H1 (cell line): Measurements from ENCODE around the gene RIN3. TPM values are rescaled to one million over a fixed set of nuclear protein-coding genes. Genes with fewer than 3 reads are reported as not detected.

Source experiments
- CTCF ChIA-PET: fragments of 300-600 bp; sonication (Branson Sonifier 250); formaldehyde crosslinking; loops from one replicate; lab custom pipeline; 2021; ENCODE audit not compliant: partially characterized antibody; lab: Charles Lee
- POLR2A ChIA-PET: fragments of 300-600 bp; sonication (Branson Sonifier 250); formaldehyde crosslinking; loops from one replicate; lab custom pipeline; 2021; ENCODE audit warnings: inconsistent platforms; ENCODE audit not compliant: partially characterized antibody; lab: Charles Lee
- DNase-seq, 2 experiments: peaks; one replicate each; pipeline versions ENCODE4 v3.0.0 to v3.0.0-alpha.2; 2010 to 2022; ENCODE audit warnings: low spot score in 2 of 2, low read depth in 1 of 2, mixed read lengths in 1 of 2
- FAIRE-seq: peaks from 2 replicates; lab custom pipeline; 2011; peaks lifted over from hg19 to GRCh38; lab: Jason Lieb, UNC
- H2AFZ ChIP-seq: 2 replicates; pipeline ENCODE4 v1.8.1; 2012; ENCODE audit warnings: low read length, inconsistent platforms
- H2AK5ac ChIP-seq: 2 replicates; pipeline ENCODE4 v1.6.1; 2013; ENCODE audit warnings: low read depth, low read length
- H2BK120ac ChIP-seq: replicated peaks from 2 replicates; pipeline ENCODE3; 2013; ENCODE audit warnings: low read depth, low read length, inconsistent platforms
- H2BK12ac ChIP-seq: 2 replicates; pipeline ENCODE4 v1.6.1; 2013; ENCODE audit warnings: low read depth, low read length
- H2BK15ac ChIP-seq: 2 replicates; pipeline ENCODE4 v1.6.1; 2013; ENCODE audit warnings: low read length
- H2BK20ac ChIP-seq: 2 replicates; pipeline ENCODE4 v1.6.1; 2013; ENCODE audit warnings: low read length
- H2BK5ac ChIP-seq: 2 replicates; pipeline ENCODE4 v1.6.1; 2013; ENCODE audit warnings: low read depth, low read length
- H3K14ac ChIP-seq: 2 replicates; pipeline ENCODE4 v1.6.1; 2013; ENCODE audit warnings: inconsistent platforms; ENCODE audit not compliant: insufficient read length
- H3K18ac ChIP-seq: 2 replicates; pipeline ENCODE4 v1.6.1; 2013; ENCODE audit warnings: low read length; ENCODE audit errors: extremely low read depth
- H3K23ac ChIP-seq: 2 replicates; pipeline ENCODE4 v1.6.1; 2013; ENCODE audit warnings: inconsistent platforms; ENCODE audit not compliant: insufficient read length
- H3K23me2 ChIP-seq: 2 replicates; pipeline ENCODE4 v1.6.1; 2013; ENCODE audit warnings: low read depth, low read length
- H3K27ac ChIP-seq: 2 replicates; pipeline ENCODE4 v1.6.1; 2011; ENCODE audit warnings: low read depth, low read length, inconsistent platforms
- H3K27me3 ChIP-seq, 4 experiments: replicated peaks in 1 of 4; 1 replicate in 1 of 4; 2 replicates in 3 of 4; pipeline versions ENCODE4 v1.6.1 to v1.8.1; 2011 to 2013; ENCODE audit warnings: low read length in 3 of 4, mild to moderate bottlenecking in 3 of 4, inconsistent platforms in 2 of 4, mixed read lengths in 2 of 4, moderate library complexity in 1 of 4; ENCODE audit not compliant: control insufficient read depth in 3 of 4, insufficient read depth in 3 of 4; ENCODE audit errors: extremely low read depth in 1 of 4
- H3K36me3 ChIP-seq, 4 experiments: 2 replicates each; pipeline versions ENCODE4 v1.6.1 to v1.8.1; 2011 to 2013; ENCODE audit warnings: mild to moderate bottlenecking in 4 of 4, low read length in 3 of 4, moderate library complexity in 2 of 4, control low read depth in 1 of 4, inconsistent platforms in 1 of 4; ENCODE audit not compliant: insufficient read depth in 4 of 4, control insufficient read depth in 2 of 4
- H3K4ac ChIP-seq: replicated peaks from 2 replicates; pipeline ENCODE3; 2013; ENCODE audit warnings: low read length, low read depth, mixed read lengths, inconsistent platforms; ENCODE audit not compliant: insufficient read length
- H3K4me1 ChIP-seq, 4 experiments: replicated peaks in 1 of 4; 1 replicate in 1 of 4; 2 replicates in 3 of 4; pipeline versions ENCODE4 v1.6.1 to v1.8.1; 2011 to 2013; ENCODE audit warnings: low read length in 3 of 4, inconsistent platforms in 2 of 4, mixed read lengths in 1 of 4; ENCODE audit not compliant: insufficient read depth in 4 of 4, control insufficient read depth in 3 of 4
- H3K4me2 ChIP-seq, 2 experiments: 2 replicates each; pipeline versions ENCODE4 v1.6.1 to v1.8.1; 2011 to 2013; ENCODE audit warnings: low read depth in 2 of 2, low read length in 2 of 2, control low read depth in 1 of 2, inconsistent platforms in 1 of 2, mild to moderate bottlenecking in 1 of 2; ENCODE audit not compliant: insufficient read depth in 1 of 2
- H3K4me3 ChIP-seq, 4 experiments: fragments of 200-600, 300-600 bp in 1 of 4; sonication (generic), shearing (Covaris generic), sonication (Bioruptor Twin) in 1 of 4; 2 replicates each; pipeline versions ENCODE4 v1.5.1 to v1.8.1; 2011 to 2016; ENCODE audit warnings: low read length in 4 of 4, low read depth in 3 of 4, control low read depth in 2 of 4, inconsistent platforms in 2 of 4, mild to moderate bottlenecking in 2 of 4, mixed read lengths in 1 of 4, moderate library complexity in 1 of 4; ENCODE audit not compliant: insufficient read depth in 2 of 4; ENCODE audit errors: extremely low read depth in 1 of 4
- H3K56ac ChIP-seq: replicated peaks from 2 replicates; pipeline ENCODE3; 2013; ENCODE audit warnings: low read depth, mild to moderate bottlenecking, mixed read lengths, low read length, inconsistent platforms; ENCODE audit not compliant: insufficient read length
- H3K79me1 ChIP-seq: 2 replicates; pipeline ENCODE4 v1.6.1; 2013; ENCODE audit warnings: low read depth, low read length, control low read depth
- H3K79me2 ChIP-seq, 2 experiments: 2 replicates each; pipeline versions ENCODE4 v1.6.1 to v1.8.1; 2012 to 2013; ENCODE audit warnings: low read length in 2 of 2, mild to moderate bottlenecking in 2 of 2, inconsistent platforms in 1 of 2; ENCODE audit not compliant: insufficient read depth in 2 of 2, control insufficient read depth in 1 of 2
- H3K9ac ChIP-seq, 4 experiments: replicated peaks in 1 of 4; 1 replicate in 1 of 4; 2 replicates in 3 of 4; pipeline versions ENCODE4 v1.6.1 to v1.8.1; 2011 to 2013; ENCODE audit warnings: low read depth in 3 of 4, low read length in 3 of 4, control low read depth in 2 of 4, mild to moderate bottlenecking in 2 of 4, moderate library complexity in 2 of 4, inconsistent platforms in 1 of 4; ENCODE audit errors: extremely low read depth in 1 of 4
- H3K9me3 ChIP-seq, 2 experiments: 2 replicates each; pipeline versions ENCODE4 v1.6.1 to v1.8.1; 2012 to 2013; ENCODE audit warnings: mild to moderate bottlenecking in 2 of 2, moderate library complexity in 2 of 2, control low read depth in 1 of 2, inconsistent platforms in 1 of 2, low read depth in 1 of 2, low read length in 1 of 2, mixed read lengths in 1 of 2; ENCODE audit not compliant: insufficient read depth in 2 of 2
- H4K20me1 ChIP-seq, 2 experiments: replicated peaks in 1 of 2; 2 replicates each; pipeline versions ENCODE3 to v1.8.1; 2011 to 2013; ENCODE audit warnings: inconsistent platforms in 2 of 2, low read length in 2 of 2, mild to moderate bottlenecking in 1 of 2; ENCODE audit not compliant: insufficient read depth in 2 of 2, control insufficient read depth in 1 of 2
- H4K5ac ChIP-seq: 2 replicates; pipeline ENCODE4 v1.6.1; 2013; ENCODE audit warnings: low read length, low read depth, mixed read lengths, inconsistent platforms; ENCODE audit not compliant: insufficient read length
- H4K8ac ChIP-seq: 2 replicates; pipeline ENCODE4 v1.8.0; 2013; ENCODE audit warnings: mild to moderate bottlenecking, moderate library complexity, low read length, inconsistent platforms; ENCODE audit not compliant: insufficient read depth; ENCODE audit errors: extremely low read depth
- H4K91ac ChIP-seq: replicated peaks from 2 replicates; pipeline ENCODE3; 2013; ENCODE audit warnings: low read length, mixed read lengths, inconsistent platforms; ENCODE audit not compliant: insufficient read length
- ASH2L ChIP-seq: fragments of 200-600, 300-600 bp; sonication (generic); IDR thresholded peaks from one replicate; pipeline ENCODE4 v1.7.1; 2017; ENCODE audit warnings: low read length
- CHD1 ChIP-seq: IDR thresholded peaks from 2 replicates; pipeline ENCODE4 v1.6.1; 2012; ENCODE audit warnings: low read depth, low read length, improper control_type of control experiment
- EGR1 ChIP-seq: IDR thresholded peaks from 2 replicates; pipeline ENCODE4 v1.6.1; 2011; ENCODE audit warnings: low read depth, low read length, borderline replicate concordance
- JUND ChIP-seq: IDR thresholded peaks from 2 replicates; pipeline ENCODE4 v1.6.1; 2011; ENCODE audit warnings: mild to moderate bottlenecking, improper control_type of control experiment, low read length
- MAFK ChIP-seq: IDR thresholded peaks from 2 replicates; pipeline ENCODE4 v1.6.1; 2012; ENCODE audit warnings: low read depth, mild to moderate bottlenecking, improper control_type of control experiment, low read length
- RNF2 ChIP-seq: fragments of 200-900, 300-1000 bp; sonication (generic); IDR thresholded peaks from 2 replicates; pipeline ENCODE4 v1.7.1; 2016; ENCODE audit warnings: borderline replicate concordance, low read depth, mild to moderate bottlenecking, antibody characterized with exemption, low read length; ENCODE audit not compliant: poor library complexity, severe bottlenecking; ENCODE audit errors: missing control alignments
- SAP30 ChIP-seq: fragments of 300-600 bp; sonication (generic); IDR thresholded peaks from 2 replicates; pipeline ENCODE4 v1.7.1; 2012; ENCODE audit warnings: low read length, moderate library complexity, mild to moderate bottlenecking, inconsistent platforms; ENCODE audit not compliant: insufficient read depth, insufficient replicate concordance
- SIRT6 ChIP-seq: IDR thresholded peaks from one replicate; pipeline ENCODE4 v1.7.1; 2012; ENCODE audit warnings: low read length, inconsistent platforms
- SP4 ChIP-seq: IDR thresholded peaks from 2 replicates; pipeline ENCODE4 v1.6.1; 2012; ENCODE audit warnings: low read length, inconsistent platforms
- TCF12 ChIP-seq: IDR thresholded peaks from 2 replicates; pipeline ENCODE4 v1.6.1; 2011; ENCODE audit warnings: low read depth, mild to moderate bottlenecking, low read length
- WGBS, 2 experiments: shearing (Covaris generic) in 1 of 2; methylation state at CpG; one replicate each; pipeline versions ENCODE4 v1.1.6 to v1.1.7; 2013 to 2015; ENCODE audit warnings: low lambda C conversion rate in 2 of 2, mixed read lengths in 2 of 2, inconsistent platforms in 1 of 2, low coverage in 1 of 2, missing lambda C conversion rate in 1 of 2; ENCODE audit not compliant: insufficient replicate concordance in 2 of 2, insufficient coverage in 1 of 2, insufficient read length in 1 of 2; ENCODE audit errors: extremely low coverage in 1 of 2, missing lambda C conversion rate in 1 of 2; 5-methylcytosine and 5-hydroxymethylcytosine counted together
- polyA plus RNA-seq, 7 experiments: library from polyadenylated mRNA; depleted of rRNA in 3 of 7; stranded (reverse) in 5 of 7; unstranded in 2 of 7; fragments of >200 nt in 5 of 7; fragments of 200-250 nt in 2 of 7; gene quantifications; 1 replicate in 5 of 7; 2 replicates in 1 of 7; 4 replicates in 1 of 7; pipeline versions ENCODE4 v1.2.1 to v1.2.3, GENCODE V29; 2011 to 2013; ENCODE audit warnings: missing spikeins in 2 of 7, mixed read lengths in 2 of 7
- total RNA-seq: library from RNA; stranded (reverse); fragmentation: NEBNext Ultra II Directional; extraction: Animal tissue kit (Norgen Biotek cat#: 25700); gene quantifications from 2 replicates; pipeline ENCODE4 v1.2.1, GENCODE V29; 2021

Gene RIN3
- total and polyA plus RNA-seq, 2 of the 8 experiments (the other 6 are each of a cell fraction or from before 2014, with no cell fraction given): 0.59 to 1.5 TPM

DNA sequence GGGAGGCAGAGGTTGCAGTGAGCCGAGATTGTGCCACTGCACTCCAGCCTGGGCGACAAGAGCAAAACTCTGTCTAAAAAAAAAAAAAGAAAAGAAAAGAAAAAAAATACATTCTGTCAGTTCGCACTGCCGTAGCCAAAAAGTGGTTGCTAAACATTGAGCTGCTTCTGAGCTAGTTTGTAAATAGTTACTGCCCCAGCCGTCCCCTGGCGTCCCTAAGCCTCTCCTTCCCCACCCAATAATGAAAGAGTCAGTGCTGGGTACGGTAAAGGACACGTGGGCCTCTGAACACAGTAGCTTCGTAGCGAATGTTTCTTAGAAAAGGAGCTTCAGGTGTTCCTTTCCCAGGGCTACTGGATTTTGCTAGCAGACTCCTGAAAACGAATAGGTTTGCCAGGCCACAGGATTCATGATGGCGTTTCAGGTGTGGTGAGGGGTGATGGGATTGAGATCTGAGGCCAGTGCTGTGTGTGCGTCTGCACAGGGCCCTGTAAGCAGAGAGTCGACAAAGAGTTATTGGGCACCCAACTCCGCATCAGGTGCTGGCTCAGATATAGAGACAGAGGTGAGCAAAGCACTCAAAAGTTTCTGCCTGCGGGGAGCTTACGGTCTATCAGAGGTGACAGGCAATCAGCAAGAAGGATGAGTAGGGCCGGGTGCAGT lies 140.8 kb downstream of the RIN3 start:
- H3K4me3 ChIP-seq: no peak overlapping the region
- H3K9ac ChIP-seq: no peak overlapping the region
- H2BK12ac ChIP-seq: no peak overlapping the region
- no peak overlapping the region for H3K4ac ChIP-seq
- no peaks in the 10 kb centered on the region for H3K27me3 ChIP-seq
- H3K23ac ChIP-seq: no peak overlapping the region
- no peaks in the 10 kb centered on the region for H3K23me2 ChIP-seq
- H2BK15ac ChIP-seq: no peak overlapping the region
- no peak overlapping the region for H4K8ac ChIP-seq
- no peaks in the 10 kb centered on the region for H3K9me3 ChIP-seq
- H2BK20ac ChIP-seq: no peak overlapping the region
- no peaks in the 10 kb centered on the region for H3K79me1 ChIP-seq
- no peak for FAIRE-seq
- CTCF ChIA-PET: interaction anchor here (1.0 to 3.9 kb wide), 2 partner anchors 27 to 302 kb away, joined by 3 to 17 read pairs; no protein-coding TSS in a partner anchor
- H3K4me2 ChIP-seq: no peak overlapping the region
- no peaks in the 10 kb centered on the region for H4K20me1 ChIP-seq
- peaks cover 0 to 5% (median 2%) of the 10 kb centered on the region in 4 experiments; a peak in 2 of 7 replicates for H3K4me1 ChIP-seq
- H3K14ac ChIP-seq: no peak overlapping the region
- no peak overlapping the region for H4K91ac ChIP-seq
- no peak overlapping the region for H2BK5ac ChIP-seq
- WGBS, 2 experiments: 89% methylated on average over 17 of the region's 18 CpGs; no CpG with 5 or more reads in 1 of the 2 experiments
- no peak overlapping the region for H2AK5ac ChIP-seq
- H4K5ac ChIP-seq: no peak overlapping the region
- DNase-seq: no peak
- H3K27ac ChIP-seq: no peak overlapping the region
- TF ChIP-seq SAP30 (no peak), CHD1 (no peak), EGR1 (no peak), JUND (no peak), TCF12 (no peak), MAFK (no peak), SIRT6 (no peak), SP4 (no peak), RNF2 (no peak), ASH2L (no peak)
- no peak overlapping the region for H2BK120ac ChIP-seq
- H3K56ac ChIP-seq: no peak overlapping the region
- H3K36me3 ChIP-seq: no peaks in the 10 kb centered on the region
- POLR2A ChIA-PET: interaction anchor here (0.6 kb wide), 1 partner anchor 13 kb away, joined by 3 read pairs; no protein-coding TSS in a partner anchor
- no peak overlapping the region for H2AFZ ChIP-seq
- no peaks in the 10 kb centered on the region for H3K79me2 ChIP-seq
- no peak overlapping the region for H3K18ac ChIP-seq
